Neural progenitor cell (in vitro differentiated cells): ENCODE measurements around the gene RNF186. TPM values are rescaled to one million over a fixed set of nuclear protein-coding genes. Genes with fewer than 3 reads are reported as not detected.

Experiments used
- DNase-seq: peaks from one replicate; pipeline ENCODE4 v3.0.0-alpha.2; 2016; ENCODE audit warnings: low spot score
- H2AFZ ChIP-seq: fragments of 200-600 bp; sonication (generic); replicated peaks from 2 replicates; pipeline ENCODE4 v1.6.1; 2016; ENCODE audit warnings: antibody characterized with exemption
- H3F3A ChIP-seq: fragments of 200-600 bp; sonication (generic); 2 replicates; pipeline ENCODE4 v1.6.1; 2016; ENCODE audit warnings: antibody characterized with exemption, low read depth
- H3K27ac ChIP-seq: fragments of 200-600 bp; sonication (generic); 2 replicates; pipeline ENCODE4 v1.5.1; 2016; ENCODE audit warnings: mild to moderate bottlenecking
- H3K27me3 ChIP-seq: fragments of 200-600 bp; sonication (generic); 2 replicates; pipeline ENCODE4 v1.6.1; 2016; ENCODE audit warnings: mild to moderate bottlenecking, moderate library complexity
- H3K36me3 ChIP-seq: fragments of 200-600 bp; sonication (generic); 2 replicates; pipeline ENCODE4 v1.5.1; 2016
- H3K4me1 ChIP-seq: fragments of 200-600 bp; sonication (generic); 2 replicates; pipeline ENCODE4 v1.6.1; 2016; ENCODE audit warnings: mixed run types
- H3K4me2 ChIP-seq: fragments of 200-600 bp; sonication (generic); 2 replicates; pipeline ENCODE4 v1.6.1; 2016
- H3K4me3 ChIP-seq: fragments of 200-600 bp; sonication (generic); 2 replicates; pipeline ENCODE4 v1.5.1; 2016
- H3K79me2 ChIP-seq: fragments of 200-600 bp; sonication (generic); 2 replicates; pipeline ENCODE4 v1.6.1; 2016; ENCODE audit warnings: low read depth
- H3K9ac ChIP-seq: fragments of 200-600 bp; sonication (generic); 2 replicates; pipeline ENCODE4 v1.6.1; 2016
- H3K9me3 ChIP-seq: fragments of 200-600 bp; sonication (generic); 2 replicates; pipeline ENCODE4 v1.5.1; 2016; ENCODE audit warnings: low read depth
- H4K20me1 ChIP-seq: fragments of 200-600 bp; sonication (generic); 2 replicates; pipeline ENCODE4 v1.6.1; 2016; ENCODE audit warnings: low read depth
- H3K27ac Mint-ChIP-seq: 3 replicates; pipeline ENCODE4 v1.8.0; 2021; ENCODE audit warnings: mixed read lengths
- H3K27me3 Mint-ChIP-seq: 2 replicates; pipeline ENCODE4 v1.8.0; 2022; ENCODE audit warnings: low read depth, mild to moderate bottlenecking, inconsistent platforms, moderate library complexity, mixed read lengths; ENCODE audit not compliant: insufficient read depth
- H3K36me3 Mint-ChIP-seq: 3 replicates; pipeline ENCODE4 v1.8.0; 2021; ENCODE audit warnings: mixed read lengths
- H3K4me1 Mint-ChIP-seq: 3 replicates; pipeline ENCODE4 v1.8.0; 2021; ENCODE audit warnings: mixed read lengths
- H3K4me3 Mint-ChIP-seq: 3 replicates; pipeline ENCODE4 v1.8.0; 2021; ENCODE audit warnings: mild to moderate bottlenecking, moderate library complexity, mixed read lengths
- H3K9me3 Mint-ChIP-seq: 3 replicates; pipeline ENCODE4 v1.8.0; 2020; ENCODE audit warnings: mixed read lengths
- EZH2 ChIP-seq: fragments of 200-600 bp; sonication (generic); IDR thresholded peaks from 2 replicates; pipeline ENCODE4 v1.6.1; 2017; ENCODE audit warnings: antibody characterized with exemption, mild to moderate bottlenecking, moderate library complexity
- EZH2phosphoT487 ChIP-seq: fragments of 200-600 bp; sonication (generic); IDR thresholded peaks from 2 replicates; pipeline ENCODE4 v1.6.1; 2017; ENCODE audit warnings: antibody characterized with exemption
- total RNA-seq: library from RNA; depleted of rRNA; stranded (reverse); fragments of >200 nt; gene quantifications from 2 replicates; pipeline ENCODE4 v1.2.3, GENCODE V29; 2015; ENCODE audit warnings: low replicate concordance
- TF ChIP-seq, protein P1 (sequence below): fragments of 200-600 bp; sonication (generic); IDR thresholded peaks from 2 replicates; pipeline ENCODE4 v1.5.1; 2017; ENCODE audit warnings: antibody characterized with exemption, mild to moderate bottlenecking

The RNF186 gene
- total RNA-seq, 1 donor from 2014 or later, result not detected

- peaks cover 7% of the 10 kb centered on the region for H3K4me1 Mint-ChIP-seq
- DNase-seq, result no peak
- H2AFZ ChIP-seq, result no peak overlapping the region
- H4K20me1 ChIP-seq, result no peaks in the 10 kb centered on the region
- H3K27me3 ChIP-seq, result no peaks in the 10 kb centered on the region
- no peak overlapping the region for H3K9ac ChIP-seq
- no peaks in the 10 kb centered on the region for H3K4me1 ChIP-seq
- no peak overlapping the region for H3K4me3 Mint-ChIP-seq
- H3K4me2 ChIP-seq, result no peak overlapping the region
- H3K36me3 Mint-ChIP-seq, result no peaks in the 10 kb centered on the region
- no peaks in the 10 kb centered on the region for H3K36me3 ChIP-seq
- H3K9me3 Mint-ChIP-seq, result no peaks in the 10 kb centered on the region
- H3F3A ChIP-seq, result no peaks in the 10 kb centered on the region
- H3K4me3 ChIP-seq, result no peak overlapping the region
- H3K79me2 ChIP-seq, result no peaks in the 10 kb centered on the region
- peaks cover 5% of the 10 kb centered on the region for H3K27me3 Mint-ChIP-seq
- TF ChIP-seq, protein P1, sequence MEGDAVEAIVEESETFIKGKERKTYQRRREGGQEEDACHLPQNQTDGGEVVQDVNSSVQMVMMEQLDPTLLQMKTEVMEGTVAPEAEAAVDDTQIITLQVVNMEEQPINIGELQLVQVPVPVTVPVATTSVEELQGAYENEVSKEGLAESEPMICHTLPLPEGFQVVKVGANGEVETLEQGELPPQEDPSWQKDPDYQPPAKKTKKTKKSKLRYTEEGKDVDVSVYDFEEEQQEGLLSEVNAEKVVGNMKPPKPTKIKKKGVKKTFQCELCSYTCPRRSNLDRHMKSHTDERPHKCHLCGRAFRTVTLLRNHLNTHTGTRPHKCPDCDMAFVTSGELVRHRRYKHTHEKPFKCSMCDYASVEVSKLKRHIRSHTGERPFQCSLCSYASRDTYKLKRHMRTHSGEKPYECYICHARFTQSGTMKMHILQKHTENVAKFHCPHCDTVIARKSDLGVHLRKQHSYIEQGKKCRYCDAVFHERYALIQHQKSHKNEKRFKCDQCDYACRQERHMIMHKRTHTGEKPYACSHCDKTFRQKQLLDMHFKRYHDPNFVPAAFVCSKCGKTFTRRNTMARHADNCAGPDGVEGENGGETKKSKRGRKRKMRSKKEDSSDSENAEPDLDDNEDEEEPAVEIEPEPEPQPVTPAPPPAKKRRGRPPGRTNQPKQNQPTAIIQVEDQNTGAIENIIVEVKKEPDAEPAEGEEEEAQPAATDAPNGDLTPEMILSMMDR, result no peak
- TF ChIP-seq EZH2 (no peak), EZH2phosphoT487 (no peak)
- no peak overlapping the region for H3K27ac Mint-ChIP-seq
- no peak overlapping the region for H3K27ac ChIP-seq
- H3K9me3 ChIP-seq, result no peaks in the 10 kb centered on the region
These were observed 31.3 kb upstream of the RNF186 start for GRCh38 chr1:19846338-19846737.

DNA sequence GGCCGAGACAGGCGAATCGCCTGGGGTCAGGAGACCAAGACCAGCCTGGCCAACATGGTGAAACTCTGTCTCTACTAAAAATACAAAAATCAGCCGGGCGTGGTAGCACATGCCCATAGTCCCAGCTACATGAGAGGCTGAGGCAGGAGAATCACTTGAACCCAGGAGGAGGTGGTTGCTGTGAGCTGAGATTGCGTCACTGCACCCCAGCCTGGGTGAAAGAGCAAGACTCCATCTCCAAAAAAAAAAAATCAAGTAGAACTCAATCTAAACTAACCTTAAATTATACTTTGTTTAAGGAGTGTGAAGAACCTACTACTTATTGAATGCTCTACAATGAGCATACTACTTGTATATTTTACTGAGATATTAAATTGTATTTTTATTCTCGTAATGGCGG, 30.5 kb upstream of the RNF186 start:
- peaks cover 7% of the 10 kb centered on the region for H3K4me1 Mint-ChIP-seq
- H3K36me3 Mint-ChIP-seq, result no peaks in the 10 kb centered on the region
- H3K27me3 Mint-ChIP-seq, result peaks cover 5% of the 10 kb centered on the region

GRCh38 chr1:19844731-19845495, 29.8 kb upstream of the RNF186 start:
- peaks cover 5% of the 10 kb centered on the region for H3K27me3 Mint-ChIP-seq
- H4K20me1 ChIP-seq, result no peaks in the 10 kb centered on the region
- no peak for TF ChIP-seq EZH2phosphoT487
- no peak for TF ChIP-seq EZH2
- TF ChIP-seq, protein P1, result no peak
- H3F3A ChIP-seq, result no peaks in the 10 kb centered on the region
- no peak overlapping the region for H3K27ac Mint-ChIP-seq
- H3K27me3 ChIP-seq, result no peaks in the 10 kb centered on the region
- H3K9ac ChIP-seq, result no peak overlapping the region
- H3K36me3 ChIP-seq, result no peaks in the 10 kb centered on the region
- no peaks in the 10 kb centered on the region for H3K9me3 Mint-ChIP-seq
- H3K79me2 ChIP-seq, result no peaks in the 10 kb centered on the region
- H3K36me3 Mint-ChIP-seq, result no peaks in the 10 kb centered on the region
- H3K4me3 Mint-ChIP-seq, result no peak overlapping the region
- H3K9me3 ChIP-seq, result no peaks in the 10 kb centered on the region
- H3K27ac ChIP-seq, result no peak overlapping the region
- H3K4me1 Mint-ChIP-seq, result peaks cover 5% of the 10 kb centered on the region
- H3K4me3 ChIP-seq, result no peak overlapping the region
- H2AFZ ChIP-seq, result no peak overlapping the region
- DNase-seq, result no peak
- H3K4me2 ChIP-seq, result no peak overlapping the region
- H3K4me1 ChIP-seq, result no peaks in the 10 kb centered on the region

More for the DNA sequence above, 30.5 kb upstream of the RNF186 start:
- TF ChIP-seq EZH2 (no peak), EZH2phosphoT487 (no peak)
- TF ChIP-seq, protein P1, result no peak
- no peak overlapping the region for H3K4me3 ChIP-seq
- H3K4me2 ChIP-seq, result no peak overlapping the region
- no peaks in the 10 kb centered on the region for H3K9me3 ChIP-seq
- no peak overlapping the region for H2AFZ ChIP-seq
- H3K27ac ChIP-seq, result no peak overlapping the region
- no peaks in the 10 kb centered on the region for H4K20me1 ChIP-seq
- no peaks in the 10 kb centered on the region for H3K36me3 ChIP-seq
- DNase-seq, result no peak
- no peak overlapping the region for H3K9ac ChIP-seq
- Mint-ChIP-seq H3K4me3 (no peak overlapping the region), H3K27ac (no peak overlapping the region), H3K9me3 (no peaks in the 10 kb centered on the region)
- no peaks in the 10 kb centered on the region for H3F3A ChIP-seq
- H3K4me1 ChIP-seq, result no peaks in the 10 kb centered on the region
- H3K27me3 ChIP-seq, result no peaks in the 10 kb centered on the region
- no peaks in the 10 kb centered on the region for H3K79me2 ChIP-seq
